HuH-7.5 (cell line): ENCODE measurements around the gene CTCF.

Experiments used
- DNase-seq: peaks from one replicate; pipeline ENCODE4 v3.0.0; 2011; ENCODE audit warnings: low spot score

The CTCF gene

DNA sequence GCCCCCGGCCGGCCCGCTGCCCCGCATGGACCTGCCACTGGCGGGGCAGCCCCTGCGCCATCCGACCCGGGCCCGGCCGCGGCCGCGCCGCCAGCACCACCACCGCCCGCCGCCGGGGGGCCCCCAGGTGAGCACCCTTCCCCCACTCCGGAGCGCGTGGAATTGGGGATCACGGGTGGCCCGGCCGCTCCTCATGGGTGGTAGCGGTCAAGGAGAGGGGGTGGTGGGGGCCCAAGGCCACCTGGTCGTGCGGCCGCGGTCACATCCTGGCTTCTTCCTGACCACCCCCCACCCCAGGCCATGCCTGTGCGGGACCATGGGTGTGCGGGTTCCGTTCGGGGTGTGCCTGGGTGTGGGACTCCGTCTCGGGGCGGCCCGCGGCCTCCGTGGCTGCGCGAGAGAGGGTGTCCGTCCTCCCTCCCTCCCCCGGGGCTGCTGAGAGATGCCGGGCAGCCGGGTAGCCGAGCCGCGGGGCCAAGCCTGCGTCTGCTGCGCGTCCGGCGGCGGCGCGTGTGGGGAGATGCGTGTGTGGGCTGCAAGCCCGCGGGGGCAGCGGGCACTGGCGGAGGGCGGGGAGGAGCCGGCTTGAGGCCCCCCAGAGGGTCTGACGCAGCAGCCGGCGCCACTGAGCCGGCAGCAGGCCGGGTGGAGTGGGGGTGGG lies 90.9 kb downstream of the CTCF start:
- DNase-seq = peak; percentile 79

GRCh38 chr16:67653789-67654402 lies 91.6 kb downstream of the CTCF start:
- DNase-seq = peak; percentile 75

DNA sequence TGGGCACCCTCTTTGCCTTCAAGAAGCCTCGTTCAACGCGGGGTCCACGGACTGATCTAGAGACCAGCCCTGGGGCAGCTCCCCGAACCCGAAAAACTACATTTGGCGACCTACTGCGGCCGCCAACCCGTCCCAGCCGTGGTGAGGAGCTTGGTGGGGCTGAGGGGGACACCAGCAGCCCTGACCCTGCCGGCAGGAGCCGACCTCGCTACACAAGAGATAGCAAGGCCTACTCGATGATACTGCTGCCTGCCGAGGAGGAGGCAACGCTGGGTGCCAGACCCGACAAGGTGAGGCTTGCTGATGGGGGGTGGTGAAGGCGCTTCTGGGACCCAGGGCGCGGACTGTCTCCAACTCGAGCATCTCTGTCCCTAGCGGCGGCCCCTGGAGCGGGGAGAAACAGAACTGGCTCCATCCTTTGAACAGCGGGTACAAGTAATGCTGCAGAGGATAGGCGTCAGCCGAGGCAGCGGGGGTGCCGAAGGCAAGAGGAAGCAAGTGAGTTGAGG lies 92.1 kb downstream of the CTCF start:
- DNase-seq = no peak

- no peak for DNase-seq
Measured at GRCh38 chr16:67655363-67655762, 93.0 kb downstream of the CTCF start.

GRCh38 chr16:67656344-67657016 lies 94.2 kb downstream of the CTCF start:
- DNase-seq = no peak

GRCh38 chr16:67657017-67657608 lies 94.8 kb downstream of the CTCF start:
- DNase-seq = no peak

GRCh38 chr16:67657751-67658518 lies 95.6 kb downstream of the CTCF start:
- DNase-seq = no peak

- no peak for DNase-seq
Measured at GRCh38 chr16:67658849-67659674, 96.7 kb downstream of the CTCF start.

DNA sequence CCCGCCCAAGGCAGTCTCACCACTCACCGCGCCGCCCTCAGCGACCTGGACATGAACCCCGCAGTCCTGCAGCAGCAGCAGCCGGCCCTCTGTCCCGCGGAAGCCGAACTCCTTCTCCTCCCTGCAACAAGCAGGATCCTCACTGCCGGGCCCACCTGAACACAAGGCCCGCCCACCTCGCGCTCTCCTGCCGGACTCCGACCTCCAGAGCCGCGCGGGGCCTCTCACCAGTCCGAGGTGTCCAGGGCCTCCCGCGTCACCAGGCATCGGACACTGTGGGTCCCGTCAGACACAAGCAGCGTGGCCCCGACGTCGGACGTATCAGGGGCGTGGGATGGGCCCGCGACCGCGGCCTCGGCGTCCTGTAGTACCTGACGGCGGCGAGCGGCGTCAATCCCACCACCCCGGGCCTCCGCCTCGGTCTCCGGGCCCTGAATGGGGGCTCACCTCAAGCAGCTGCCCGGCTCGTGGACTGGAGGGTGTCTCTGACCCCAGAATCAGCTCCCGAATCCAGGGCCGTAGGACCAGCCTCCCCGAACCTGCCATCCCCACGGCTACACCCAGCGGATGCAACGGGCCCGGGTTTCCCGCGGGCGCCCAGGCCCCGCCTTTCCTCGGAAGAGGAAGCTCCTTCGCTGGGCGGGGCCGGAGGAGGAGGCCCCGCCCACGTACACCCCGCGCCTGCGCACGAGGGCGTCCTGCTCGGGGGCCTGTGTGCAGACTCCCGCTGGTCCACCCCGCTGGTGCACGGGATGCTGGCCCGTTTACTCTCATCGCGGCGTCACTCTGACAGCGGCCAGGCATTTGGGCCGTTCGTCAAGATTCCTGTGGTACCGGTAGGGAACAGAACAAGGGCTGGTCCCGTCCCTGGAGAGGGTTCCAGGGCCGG lies 97.6 kb downstream of the CTCF start, which contains the start of gene ACD:
ACD (minus strand) TSS at position 586 of the 889 bp plus-strand sequence; CDS start at position 546, 40 bp downstream.
- DNase-seq = peak; percentile 100

- peak; percentile 100 for DNase-seq
Measured at GRCh38 chr16:67660564-67661028, 98.3 kb downstream of the CTCF start, which contains the start of gene PARD6A. PARD6A (plus strand) TSS chr16:67660960; CDS start chr16:67661039, 79 bp downstream.

GRCh38 chr16:67661101-67661761 lies 98.9 kb downstream of the CTCF start:
- DNase-seq = peak; percentile 72

DNA sequence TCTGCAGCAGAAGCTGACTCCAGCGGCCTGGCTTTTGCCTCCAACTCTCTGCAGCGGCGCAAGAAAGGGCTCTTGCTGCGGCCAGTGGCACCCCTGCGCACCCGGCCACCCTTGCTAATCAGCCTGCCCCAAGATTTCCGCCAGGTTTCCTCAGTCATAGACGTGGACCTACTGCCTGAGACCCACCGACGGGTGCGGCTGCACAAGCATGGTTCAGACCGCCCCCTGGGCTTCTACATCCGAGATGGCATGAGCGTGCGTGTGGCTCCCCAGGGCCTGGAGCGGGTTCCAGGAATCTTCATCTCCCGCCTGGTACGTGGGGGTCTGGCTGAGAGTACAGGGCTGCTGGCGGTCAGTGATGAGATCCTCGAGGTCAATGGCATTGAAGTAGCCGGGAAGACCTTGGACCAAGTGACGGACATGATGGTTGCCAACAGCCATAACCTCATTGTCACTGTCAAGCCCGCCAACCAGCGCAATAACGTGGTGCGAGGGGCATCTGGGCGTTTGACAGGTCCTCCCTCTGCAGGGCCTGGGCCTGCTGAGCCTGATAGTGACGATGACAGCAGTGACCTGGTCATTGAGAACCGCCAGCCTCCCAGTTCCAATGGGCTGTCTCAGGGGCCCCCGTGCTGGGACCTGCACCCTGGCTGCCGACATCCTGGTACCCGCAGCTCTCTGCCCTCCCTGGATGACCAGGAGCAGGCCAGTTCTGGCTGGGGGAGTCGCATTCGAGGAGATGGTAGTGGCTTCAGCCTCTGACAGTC lies 99.7 kb downstream of the CTCF start:
- DNase-seq = peak; percentile 25

DNA sequence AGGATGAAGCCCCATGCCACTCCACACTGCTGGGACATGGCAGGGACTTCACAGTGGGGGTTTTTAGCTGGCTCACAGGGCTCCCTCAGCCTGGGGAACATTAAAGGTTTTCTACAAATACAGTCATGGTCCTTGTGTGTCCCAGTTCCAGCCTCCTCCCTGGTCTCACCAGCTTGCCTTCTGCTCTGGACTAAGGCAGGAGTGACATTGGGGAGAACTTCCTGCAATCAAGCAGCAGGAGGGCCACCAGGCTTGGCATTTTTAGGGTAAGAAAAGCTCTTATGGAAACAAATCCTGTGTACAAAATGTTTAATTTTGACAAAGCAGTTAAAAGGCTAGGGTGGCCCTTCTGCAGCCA lies 100.3 kb downstream of the CTCF start:
- DNase-seq = no peak

DNA sequence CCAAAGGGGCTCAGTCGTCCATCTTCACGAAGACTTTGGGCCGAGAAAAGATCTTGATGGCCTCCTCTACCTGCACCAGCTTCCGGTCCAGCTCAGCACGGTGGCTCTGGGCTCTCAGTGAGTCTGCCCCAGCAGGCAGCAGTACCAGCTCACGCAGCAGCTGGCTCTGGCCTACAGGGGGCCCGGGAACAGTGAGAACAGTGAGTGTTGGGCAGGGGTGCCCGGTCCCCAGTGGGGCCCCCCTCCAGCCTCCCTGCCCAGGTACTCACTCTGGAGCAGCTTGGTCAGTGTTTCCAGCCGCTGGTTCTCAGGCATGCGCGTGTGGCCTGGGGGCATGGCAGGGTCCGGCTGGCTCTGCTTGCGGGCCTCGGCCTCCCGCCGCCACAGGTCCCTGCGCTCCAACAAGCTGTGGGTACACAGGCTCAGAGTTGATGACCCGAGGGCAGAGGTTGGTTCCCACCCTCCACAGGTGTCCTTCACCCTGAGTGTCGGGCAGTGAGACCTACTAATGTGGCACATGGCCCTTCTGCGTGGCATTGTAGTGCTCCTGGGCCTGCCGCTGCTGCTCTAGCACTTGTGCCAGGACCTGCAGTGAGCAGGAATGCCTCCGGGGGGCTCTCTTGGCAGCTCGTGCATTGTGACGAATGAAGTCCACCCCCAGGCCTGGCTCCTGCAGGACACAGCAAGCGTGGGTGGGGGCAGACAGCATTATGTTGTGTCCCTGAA lies 101.0 kb downstream of the CTCF start:
- peak; percentile 77 for DNase-seq

- DNase-seq = peak; percentile 19
Measured at GRCh38 chr16:67663877-67664222, 101.5 kb downstream of the CTCF start.

GRCh38 chr16:67664258-67664657 lies 101.9 kb downstream of the CTCF start:
- DNase-seq = no peak

DNA sequence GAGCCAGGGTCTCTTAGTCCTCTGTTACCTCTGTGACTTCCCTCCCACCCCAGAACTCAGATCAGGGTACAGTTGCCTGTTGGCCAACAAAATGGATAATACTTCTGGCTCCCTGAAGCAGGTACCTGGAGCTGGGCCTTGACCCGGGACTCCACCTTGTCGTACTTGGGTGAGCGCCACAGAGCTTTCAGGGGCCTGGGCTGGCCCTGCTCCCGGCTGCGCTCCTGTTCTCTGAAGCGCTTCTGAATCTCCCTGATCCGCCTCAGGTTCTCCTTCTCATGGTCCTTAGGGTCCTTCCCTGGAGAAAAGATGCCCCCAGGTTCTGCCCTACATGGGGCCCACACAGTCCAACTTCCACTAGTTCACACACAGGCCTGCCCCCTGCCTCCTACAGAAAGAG lies 102.5 kb downstream of the CTCF start:
- DNase-seq = no peak

GRCh38 chr16:67665598-67665997 lies 103.3 kb downstream of the CTCF start:
- no peak for DNase-seq
